RWPE2 (cell line): ENCODE results near the gene ISM1.

Experiments
- ATAC-seq: fragments of 200-7000 bp; cut with Tn5 transposase; 3 replicates; pipeline ENCODE4 v1.9.1; 2021; ENCODE audit warnings: low read depth
- DNase-seq: peaks from one replicate; pipeline ENCODE4 v3.0.0-alpha.2; 2020; ENCODE audit warnings: low spot score
- H3K27ac ChIP-seq: fragments of 450-650 bp; 2 replicates; pipeline ENCODE4 v1.5.1; 2017; ENCODE audit warnings: mild to moderate bottlenecking; ENCODE audit not compliant: poor library complexity, severe bottlenecking
- H3K27me3 ChIP-seq: fragments of 250-450 bp; sonication (Bioruptor Pico); 2 replicates; pipeline ENCODE4 v1.5.1; 2021; ENCODE audit warnings: mild to moderate bottlenecking, moderate library complexity; ENCODE audit not compliant: insufficient read depth, poor library complexity, severe bottlenecking
- H3K36me3 ChIP-seq: fragments of 250-450 bp; sonication (Bioruptor Pico); 2 replicates; pipeline ENCODE4 v1.5.1; 2020; ENCODE audit warnings: low read depth, mild to moderate bottlenecking, moderate library complexity
- H3K4me1 ChIP-seq: fragments of 250-450 bp; sonication (Bioruptor Pico); 2 replicates; pipeline ENCODE4 v1.5.1; 2021; ENCODE audit warnings: mild to moderate bottlenecking, moderate library complexity; ENCODE audit not compliant: insufficient read depth, poor library complexity, severe bottlenecking
- H3K4me3 ChIP-seq: fragments of 250-450 bp; sonication (Bioruptor Pico); 2 replicates; pipeline ENCODE4 v1.5.1; 2021; ENCODE audit warnings: mild to moderate bottlenecking, moderate library complexity; ENCODE audit not compliant: severe bottlenecking
- H3K9me3 ChIP-seq: fragments of 250-450 bp; sonication (Bioruptor Pico); 2 replicates; pipeline ENCODE4 v1.5.1; 2021; ENCODE audit warnings: mild to moderate bottlenecking, moderate library complexity; ENCODE audit not compliant: severe bottlenecking
- CTCF ChIP-seq: fragments of 450-650 bp; IDR thresholded peaks from one replicate; pipeline ENCODE4 v1.5.1; 2017; ENCODE audit warnings: mild to moderate bottlenecking, moderate library complexity; ENCODE audit not compliant: poor library complexity, severe bottlenecking

The ISM1 gene

GRCh38 chr20:13302647-13303450 lies 81.8 kb downstream of the ISM1 start:
- Histone ChIP-seq H3K9me3 (no peaks in the 10 kb centered on the region), H3K27me3 (no peaks in the 10 kb centered on the region), H3K36me3 (no peaks in the 10 kb centered on the region), H3K4me3 (no peak overlapping the region), H3K4me1 (peaks cover 8% of the 10 kb centered on the region), H3K27ac (no peak overlapping the region)
- peak; percentile 77 for TF ChIP-seq CTCF
- DNase-seq (no peak), ATAC-seq (peak; percentile 85)

- ATAC-seq: no peak
- H3K27me3 ChIP-seq: no peaks in the 10 kb centered on the region
- DNase-seq: no peak
- no peak overlapping the region for H3K27ac ChIP-seq
- peaks cover 8% of the 10 kb centered on the region for H3K4me1 ChIP-seq
- H3K9me3 ChIP-seq: no peaks in the 10 kb centered on the region
- no peak for TF ChIP-seq CTCF
- no peak overlapping the region for H3K4me3 ChIP-seq
- H3K36me3 ChIP-seq: no peaks in the 10 kb centered on the region
These were observed 84.2 kb downstream of the ISM1 start for GRCh38 chr20:13305284-13305683.

GRCh38 chr20:13307562-13308163 lies 86.6 kb downstream of the ISM1 start:
- no peak for TF ChIP-seq CTCF
- Histone ChIP-seq H3K4me1 (no peaks in the 10 kb centered on the region), H3K27me3 (no peaks in the 10 kb centered on the region), H3K36me3 (no peaks in the 10 kb centered on the region), H3K9me3 (no peaks in the 10 kb centered on the region), H3K27ac (no peak overlapping the region), H3K4me3 (no peak overlapping the region)
- DNase-seq (no peak), ATAC-seq (no peak)

GRCh38 chr20:13312300-13312699 lies 91.2 kb downstream of the ISM1 start:
- Histone ChIP-seq H3K4me3 (no peak overlapping the region), H3K9me3 (no peaks in the 10 kb centered on the region), H3K27ac (no peak overlapping the region), H3K4me1 (no peaks in the 10 kb centered on the region), H3K27me3 (no peaks in the 10 kb centered on the region), H3K36me3 (no peaks in the 10 kb centered on the region)
- DNase-seq (no peak), ATAC-seq (peak; percentile 76)
- TF ChIP-seq CTCF: no peak

- Histone ChIP-seq H3K9me3 (no peaks in the 10 kb centered on the region), H3K36me3 (no peaks in the 10 kb centered on the region), H3K27me3 (no peaks in the 10 kb centered on the region), H3K4me1 (no peaks in the 10 kb centered on the region), H3K27ac (no peak overlapping the region), H3K4me3 (no peak overlapping the region)
- ATAC-seq (no peak), DNase-seq (no peak)
- TF ChIP-seq CTCF: no peak
These were observed 92.1 kb downstream of the ISM1 start for GRCh38 chr20:13313201-13313600.
